GM21528 (cell line): ENCODE data around the gene MTIF3.
A peak's percentile ranks its signal among the peaks of the same experiment; 100 is the strongest.

Experiments used
- ATAC-seq: cut with Tn5 transposase; IDR thresholded peaks from one replicate; pipeline ENCODE4 v1.9.1; 2021; ENCODE audit warnings: mild to moderate bottlenecking, moderate library complexity; ENCODE audit not compliant: unreplicated experiment, low FRiP score

The MTIF3 gene

GRCh38 chr13:27449936-27450828 is at the start of gene MTIF3:
TSS of gene MTIF3 (minus strand) at chr13:27450564. CDS start at chr13:27440448, 10,116 bp downstream.
- ATAC-seq: peak; percentile 87

GRCh38 chr13:27497563-27498230 is 47.3 kb upstream of the MTIF3 start:
- ATAC-seq: no peak

- ATAC-seq: no peak
These were observed 46.3 kb upstream of the MTIF3 start for GRCh38 chr13:27496536-27497273.

- ATAC-seq: no peak
These were observed 45.6 kb upstream of the MTIF3 start for GRCh38 chr13:27496006-27496405.

GRCh38 chr13:27495551-27495950 is 45.2 kb upstream of the MTIF3 start:
- ATAC-seq: no peak

- no peak for ATAC-seq
These were observed 43.6 kb upstream of the MTIF3 start for GRCh38 chr13:27493981-27494380.

GRCh38 chr13:27489456-27489855 is 39.1 kb upstream of the MTIF3 start:
- no peak for ATAC-seq

- no peak for ATAC-seq
These were observed 37.4 kb upstream of the MTIF3 start for GRCh38 chr13:27487776-27488175.

- ATAC-seq: no peak
These were observed 33.1 kb upstream of the MTIF3 start for GRCh38 chr13:27483421-27483820.

- peak; percentile 81 for ATAC-seq
These were observed 32.6 kb upstream of the MTIF3 start for GRCh38 chr13:27482983-27483382.

GRCh38 chr13:27481766-27482165 is 31.4 kb upstream of the MTIF3 start:
- ATAC-seq: no peak

- ATAC-seq: no peak
These were observed 26.8 kb upstream of the MTIF3 start for GRCh38 chr13:27476943-27477703.

- no peak for ATAC-seq
These were observed 24.4 kb upstream of the MTIF3 start for GRCh38 chr13:27474751-27475268.

GRCh38 chr13:27472941-27473340 is 22.6 kb upstream of the MTIF3 start:
- no peak for ATAC-seq

GRCh38 chr13:27472441-27472840 is 22.1 kb upstream of the MTIF3 start:
- no peak for ATAC-seq

- no peak for ATAC-seq
These were observed 19.9 kb upstream of the MTIF3 start for GRCh38 chr13:27470075-27470820.

GRCh38 chr13:27466513-27466912 is 16.1 kb upstream of the MTIF3 start:
- ATAC-seq: no peak

GRCh38 chr13:27465611-27466010 is 15.2 kb upstream of the MTIF3 start:
- ATAC-seq: no peak

GRCh38 chr13:27463500-27463899 is 13.1 kb upstream of the MTIF3 start:
- no peak for ATAC-seq
